Measurements from ENCODE around the gene LTA. TPM values are rescaled to one million over a fixed set of nuclear protein-coding genes. Genes with fewer than 3 reads are reported as not detected.

LTA gene, protein sequence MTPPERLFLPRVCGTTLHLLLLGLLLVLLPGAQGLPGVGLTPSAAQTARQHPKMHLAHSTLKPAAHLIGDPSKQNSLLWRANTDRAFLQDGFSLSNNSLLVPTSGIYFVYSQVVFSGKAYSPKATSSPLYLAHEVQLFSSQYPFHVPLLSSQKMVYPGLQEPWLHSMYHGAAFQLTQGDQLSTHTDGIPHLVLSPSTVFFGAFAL
- polyA plus RNA-seq (ENCODE audit: insufficient read length in 12 of 12) = 1 to 10 TPM in 1 of 12 donors, under 1 TPM in 5, not detected in 6; 0.13 to 2.6 (median 0.33) TPM
- long read RNA-seq, donor 1 = 0 reads
- long read RNA-seq, donor 2 = 0 reads
- long read RNA-seq, donor 3 = 0 reads
- long read RNA-seq, donor 4 = 0 reads
- long read RNA-seq, donor 5 = 0 reads
- long read RNA-seq, donor 6 = 0 reads
- long read RNA-seq, donor 7 = 0 reads
- long read RNA-seq, donor 8 = 0 reads
- long read RNA-seq, donor 9 = 0 reads
- long read RNA-seq, donor 10 = 0 reads
- long read RNA-seq, donor 11 = 0 reads

DNA sequence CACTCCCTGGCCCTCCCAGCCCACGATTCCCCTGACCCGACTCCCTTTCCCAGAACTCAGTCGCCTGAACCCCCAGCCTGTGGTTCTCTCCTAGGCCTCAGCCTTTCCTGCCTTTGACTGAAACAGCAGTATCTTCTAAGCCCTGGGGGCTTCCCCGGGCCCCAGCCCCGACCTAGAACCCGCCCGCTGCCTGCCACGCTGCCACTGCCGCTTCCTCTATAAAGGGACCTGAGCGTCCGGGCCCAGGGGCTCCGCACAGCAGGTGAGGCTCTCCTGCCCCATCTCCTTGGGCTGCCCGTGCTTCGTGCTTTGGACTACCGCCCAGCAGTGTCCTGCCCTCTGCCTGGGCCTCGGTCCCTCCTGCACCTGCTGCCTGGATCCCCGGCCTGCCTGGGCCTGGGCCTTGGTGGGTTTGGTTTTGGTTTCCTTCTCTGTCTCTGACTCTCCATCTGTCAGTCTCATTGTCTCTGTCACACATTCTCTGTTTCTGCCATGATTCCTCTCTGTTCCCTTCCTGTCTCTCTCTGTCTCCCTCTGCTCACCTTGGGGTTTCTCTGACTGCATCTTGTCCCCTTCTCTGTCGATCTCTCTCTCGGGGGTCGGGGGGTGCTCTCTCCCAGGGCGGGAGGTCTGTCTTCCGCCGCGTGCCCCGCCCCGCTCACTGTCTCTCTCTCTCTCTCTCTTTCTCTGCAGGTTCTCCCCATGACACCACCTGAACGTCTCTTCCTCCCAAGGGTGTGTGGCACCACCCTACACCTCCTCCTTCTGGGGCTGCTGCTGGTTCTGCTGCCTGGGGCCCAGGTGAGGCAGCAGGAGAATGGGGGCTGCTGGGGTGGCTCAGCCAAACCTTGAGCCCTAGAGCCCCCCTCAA, at the start of gene LTA:
Gene LTA (plus strand): TSS at position 249 of the 871 bp plus-strand sequence. CDS start 454 bp downstream, at position 703.
- no peak for DNase-seq

DNA sequence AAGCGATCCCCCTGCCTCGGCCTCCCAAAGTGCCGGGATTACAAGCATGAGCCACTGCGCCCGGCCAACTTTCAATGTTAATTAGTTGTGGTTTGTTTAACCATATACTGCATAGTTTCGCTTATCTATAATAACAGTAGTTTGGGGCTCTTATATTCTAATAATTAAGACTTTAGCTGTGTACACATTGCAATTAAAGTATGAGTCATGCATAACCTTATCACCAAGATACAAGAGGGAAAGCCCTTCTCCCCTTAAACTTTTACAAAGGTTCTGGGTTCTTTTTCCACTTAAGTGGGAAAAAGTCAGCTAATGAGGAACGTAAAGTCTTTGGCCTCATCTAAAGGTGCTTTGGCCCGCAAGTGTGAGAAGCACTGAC, 46.5 kb upstream of the LTA start:
- DNase-seq = no peak

DNA sequence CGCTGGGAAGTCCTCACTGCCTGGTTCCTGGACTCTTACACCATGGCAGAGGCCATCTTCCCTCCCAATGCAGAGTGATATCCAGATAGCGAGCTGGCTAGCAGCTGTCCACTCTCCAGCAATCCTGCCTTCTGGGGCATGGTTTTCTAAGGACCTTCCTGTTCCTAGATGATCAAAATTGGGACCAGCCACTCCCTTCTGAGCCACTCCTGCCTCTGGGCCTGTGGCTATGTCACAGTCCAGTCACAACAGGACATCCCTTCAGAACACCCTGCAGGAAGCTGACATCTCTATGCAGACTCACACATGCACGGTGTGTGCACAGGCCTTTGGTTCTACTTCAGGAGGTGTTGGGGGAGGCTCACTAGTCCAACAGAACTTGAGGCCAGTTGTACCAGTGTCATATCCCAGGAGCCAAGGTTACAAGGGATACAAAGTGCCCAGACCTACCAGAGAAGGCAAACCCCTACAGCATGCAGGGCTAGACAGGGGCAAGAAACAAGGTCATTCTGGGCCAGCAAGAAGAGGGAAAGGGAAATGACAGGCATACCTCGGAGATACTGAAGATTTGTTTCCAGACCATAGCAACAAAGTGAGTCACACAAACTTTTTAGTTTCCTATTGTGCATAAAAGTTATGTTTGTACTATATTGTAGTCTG, 46.0 kb upstream of the LTA start:
- no peak for DNase-seq

DNA sequence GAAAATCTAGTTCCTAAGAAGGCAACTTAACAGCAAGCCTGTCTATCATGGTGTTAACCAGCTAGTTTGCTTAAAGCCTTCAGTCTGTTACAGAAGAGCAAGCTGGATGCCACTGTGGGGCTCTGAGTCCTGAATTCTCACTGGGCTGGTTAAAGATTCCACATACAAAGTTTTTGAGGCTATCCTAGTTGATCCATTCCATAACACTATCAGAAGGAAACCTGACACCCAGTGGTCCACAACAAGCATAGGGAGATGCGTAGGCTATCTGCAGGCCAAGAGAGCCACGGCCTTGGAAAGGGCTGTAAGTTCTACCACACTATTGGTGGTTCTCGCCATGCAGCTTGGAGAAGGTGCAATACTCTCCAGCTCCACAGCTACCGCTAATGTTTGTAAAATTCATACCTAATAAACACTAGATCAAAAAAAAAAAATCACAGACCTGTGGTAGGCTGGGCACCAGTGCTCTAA, 43.7 kb upstream of the LTA start:
- DNase-seq = no peak

DNA sequence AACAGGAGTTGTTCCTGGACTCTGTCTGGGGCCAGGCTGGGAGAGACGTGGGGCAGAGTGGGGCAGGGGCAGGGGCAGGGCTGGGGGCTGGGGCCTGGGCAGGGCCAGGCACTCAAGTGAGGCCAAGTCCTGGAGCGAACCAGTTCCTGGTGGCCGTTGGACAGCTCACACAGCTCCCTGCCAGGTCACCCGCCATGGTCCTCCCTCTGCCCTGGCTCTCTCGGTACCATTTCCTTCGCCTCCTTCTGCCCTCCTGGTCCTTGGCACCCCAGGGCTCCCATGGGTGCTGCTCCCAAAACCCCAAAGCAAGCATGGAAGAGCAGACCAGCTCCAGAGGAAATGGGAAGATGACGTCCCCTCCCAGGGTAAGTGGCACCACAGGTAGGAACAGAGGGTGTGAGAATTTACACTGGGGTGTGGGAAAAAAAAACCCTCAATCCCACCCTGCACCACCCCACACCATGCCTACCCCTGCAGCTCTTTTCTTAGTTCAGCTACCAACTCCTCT, 43.2 kb upstream of the LTA start, which contains the start of gene MCCD1:
Gene MCCD1 (plus strand): TSS at position 142 of the 508 bp plus-strand sequence. CDS start 53 bp downstream, at position 195.
- DNase-seq = no peak

DNA sequence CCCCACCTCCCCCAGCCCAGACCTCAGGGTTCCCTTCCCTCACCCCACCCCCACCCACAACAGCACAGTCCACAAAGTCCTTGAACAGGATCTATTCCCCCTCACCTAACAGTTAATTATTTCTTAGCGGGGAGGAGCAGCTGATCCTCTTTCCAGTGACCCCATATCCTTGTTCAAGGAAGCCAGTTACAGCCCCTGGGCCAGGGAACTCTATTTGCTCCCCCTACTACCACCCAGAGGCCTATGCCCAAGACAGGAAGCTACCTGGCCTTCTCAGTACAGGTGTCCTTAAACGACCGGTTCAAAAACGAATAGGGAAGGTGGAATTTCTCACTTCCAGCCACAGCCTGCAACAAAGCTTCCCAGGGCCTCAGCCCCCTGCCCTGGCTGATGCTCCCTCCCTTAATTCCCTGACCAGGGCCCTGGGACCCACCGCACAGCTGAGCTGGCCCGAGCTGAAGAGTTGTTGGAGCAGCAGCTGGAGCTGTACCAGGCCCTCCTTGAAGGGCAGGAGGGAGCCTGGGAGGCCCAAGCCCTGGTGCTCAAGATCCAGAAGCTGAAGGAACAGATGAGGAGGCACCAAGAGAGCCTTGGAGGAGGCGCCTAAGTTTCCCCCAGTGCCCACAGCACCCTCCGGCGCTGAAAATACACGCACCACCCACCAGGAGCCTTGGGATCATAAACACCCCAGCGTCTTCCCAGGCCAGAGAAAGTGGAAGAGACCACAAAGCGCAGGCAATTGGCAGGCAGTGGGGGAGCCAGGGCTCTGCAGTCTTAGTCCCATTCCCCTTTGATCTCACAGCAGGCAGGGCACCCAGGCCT, 42.5 kb upstream of the LTA start:
- DNase-seq = no peak

DNA sequence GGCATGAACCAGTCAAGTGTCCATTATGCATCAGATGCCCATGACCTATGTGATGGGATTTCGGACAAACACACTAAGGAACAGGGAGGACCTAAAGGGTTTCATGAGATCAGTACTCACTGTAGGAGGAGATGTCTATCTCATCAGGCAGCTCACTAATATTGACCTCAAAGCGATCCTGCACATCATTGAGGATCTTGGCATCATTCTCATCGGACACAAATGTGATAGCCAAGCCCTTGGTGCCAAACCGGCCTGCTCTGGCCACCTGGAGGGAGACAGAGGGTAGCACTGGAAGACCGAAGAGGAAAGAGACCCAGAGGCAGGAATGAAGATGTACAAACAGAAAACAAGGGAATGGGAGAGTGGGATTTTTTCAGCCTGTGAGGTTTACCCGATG, 41.4 kb upstream of the LTA start:
- no peak for DNase-seq

DNA sequence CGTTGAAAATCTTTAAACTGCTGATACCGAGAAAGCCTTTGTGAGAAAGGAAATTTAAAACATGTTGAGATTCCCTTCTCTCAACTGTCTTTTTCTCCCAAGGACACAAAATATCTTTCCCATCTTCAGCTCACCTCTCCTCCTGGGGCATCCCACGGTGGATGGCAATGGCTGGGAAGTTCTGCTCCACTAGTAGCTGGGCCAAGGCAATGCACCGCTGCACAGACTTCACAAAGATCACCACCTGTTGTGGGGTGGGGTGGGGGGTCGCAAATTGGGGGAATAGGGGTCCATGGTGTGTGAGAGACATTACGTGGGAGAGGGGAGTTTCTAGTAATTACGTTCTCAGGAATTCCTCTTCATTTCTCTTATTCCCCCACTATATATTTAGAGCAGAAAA, 40.9 kb upstream of the LTA start:
- no peak for DNase-seq

DNA sequence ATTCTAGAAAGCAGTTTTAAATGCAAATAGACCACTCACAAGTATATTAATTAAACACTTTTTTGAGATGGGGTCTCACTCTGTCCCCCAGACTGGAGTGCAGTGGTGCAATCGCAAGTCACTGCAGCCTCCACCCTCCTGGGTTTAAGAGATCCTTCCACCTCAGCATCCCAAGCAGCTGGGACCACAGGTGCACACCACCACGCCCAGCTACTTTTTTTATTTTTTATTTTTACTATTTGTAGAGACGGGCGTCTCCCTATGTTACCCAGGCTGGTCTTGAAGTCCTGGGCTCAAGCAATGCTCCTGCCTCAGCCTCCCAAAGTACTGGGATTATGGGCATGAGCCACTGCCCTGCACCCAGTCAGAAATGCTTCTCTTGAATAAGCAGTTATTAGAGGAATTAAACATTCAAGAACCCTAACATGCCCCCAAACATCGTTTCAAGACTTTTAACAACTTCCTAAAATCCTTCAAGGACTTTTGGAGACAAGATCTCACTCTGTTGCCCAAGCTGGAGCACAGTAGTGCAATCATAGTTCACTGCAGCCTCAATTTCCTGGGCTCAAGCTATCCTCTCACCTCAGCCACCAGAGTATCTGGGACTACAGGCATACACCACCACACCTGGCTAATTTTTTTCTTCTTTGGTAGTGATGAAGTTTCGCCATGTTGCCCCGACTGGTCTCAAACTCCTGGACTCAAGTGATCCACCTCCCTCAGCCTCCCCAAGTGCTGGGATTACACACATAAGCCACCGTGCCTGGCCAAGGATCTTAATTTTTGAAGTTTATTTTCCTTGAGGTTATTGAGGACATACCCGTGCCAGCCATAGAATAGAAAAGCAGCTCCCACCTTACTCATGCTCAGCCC, 40.1 kb upstream of the LTA start:
- DNase-seq = no peak

DNA sequence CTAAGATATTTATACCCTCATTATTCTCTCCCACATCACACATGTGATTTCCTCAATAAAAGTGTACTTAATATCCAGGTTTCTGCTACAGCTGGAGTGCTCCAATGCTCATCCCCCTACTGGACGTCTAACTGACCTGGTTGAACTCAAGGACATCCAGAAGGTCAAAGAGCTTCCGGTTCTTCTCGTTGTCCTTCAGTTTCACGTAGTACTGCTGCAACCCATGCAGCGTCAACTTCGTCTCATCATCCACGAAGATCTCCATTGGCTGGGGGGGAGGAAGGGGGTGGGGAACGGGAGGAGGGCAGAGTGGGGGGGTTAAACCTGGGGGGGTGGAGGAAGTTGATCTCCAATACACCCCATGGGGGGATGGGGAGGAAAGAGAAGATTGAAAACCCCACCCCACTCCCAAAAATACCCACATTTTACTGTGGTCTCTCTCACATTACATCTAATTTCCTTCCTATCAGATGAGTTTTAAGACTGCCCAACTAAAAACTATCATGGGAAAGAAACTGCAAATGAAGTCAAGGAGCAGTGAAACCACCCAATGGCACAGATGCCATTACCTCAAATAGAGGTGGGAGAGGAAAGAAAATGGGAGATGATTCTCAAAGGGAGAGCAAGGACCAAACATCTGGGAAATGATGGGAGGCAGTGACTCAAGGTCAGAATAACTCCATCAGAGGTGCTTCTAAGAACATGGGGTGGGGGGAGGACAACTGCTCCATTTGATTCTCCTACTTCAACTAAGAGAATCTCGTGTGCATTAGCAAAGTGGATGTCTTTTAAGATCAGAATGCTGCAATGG, 39.2 kb upstream of the LTA start:
- DNase-seq = no peak

DNA sequence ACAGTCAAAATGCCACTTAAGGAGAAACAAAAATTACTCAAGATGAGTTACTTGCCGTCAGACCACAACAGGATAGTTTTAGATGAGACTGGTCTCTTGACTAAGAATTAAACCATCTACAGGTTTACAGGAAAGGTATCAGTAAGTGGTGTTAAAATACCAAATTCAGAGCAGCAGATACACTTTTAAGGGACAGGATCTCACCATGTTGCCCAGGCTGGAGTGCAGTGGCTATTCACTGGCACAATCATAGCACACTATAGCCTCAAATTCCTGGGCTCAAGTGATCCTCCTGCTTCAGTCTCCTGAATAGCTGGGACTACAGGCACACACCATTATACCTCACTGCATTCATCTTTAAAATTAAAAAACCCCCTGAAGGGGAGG, 38.6 kb upstream of the LTA start:
- DNase-seq = no peak

DNA sequence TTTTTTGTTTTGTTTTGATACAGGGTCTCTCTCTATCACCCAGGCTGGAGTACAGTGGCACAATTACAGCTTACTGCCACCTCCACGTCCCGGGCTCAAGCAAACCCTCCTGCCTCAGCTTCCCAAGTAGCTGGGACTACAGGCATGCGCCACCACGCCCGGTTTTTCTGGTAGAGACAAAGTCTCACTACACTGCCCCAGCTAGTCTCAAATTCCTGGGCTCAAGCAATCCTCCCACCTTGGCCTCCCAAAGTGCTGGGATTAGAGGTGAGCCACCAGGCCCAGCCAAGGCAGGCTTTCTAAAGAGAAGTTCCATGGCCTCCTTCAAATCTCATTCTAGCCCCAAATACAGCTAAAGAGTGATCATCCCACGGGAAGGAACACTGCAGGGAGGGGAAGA, 38.1 kb upstream of the LTA start:
- no peak for DNase-seq

DNA sequence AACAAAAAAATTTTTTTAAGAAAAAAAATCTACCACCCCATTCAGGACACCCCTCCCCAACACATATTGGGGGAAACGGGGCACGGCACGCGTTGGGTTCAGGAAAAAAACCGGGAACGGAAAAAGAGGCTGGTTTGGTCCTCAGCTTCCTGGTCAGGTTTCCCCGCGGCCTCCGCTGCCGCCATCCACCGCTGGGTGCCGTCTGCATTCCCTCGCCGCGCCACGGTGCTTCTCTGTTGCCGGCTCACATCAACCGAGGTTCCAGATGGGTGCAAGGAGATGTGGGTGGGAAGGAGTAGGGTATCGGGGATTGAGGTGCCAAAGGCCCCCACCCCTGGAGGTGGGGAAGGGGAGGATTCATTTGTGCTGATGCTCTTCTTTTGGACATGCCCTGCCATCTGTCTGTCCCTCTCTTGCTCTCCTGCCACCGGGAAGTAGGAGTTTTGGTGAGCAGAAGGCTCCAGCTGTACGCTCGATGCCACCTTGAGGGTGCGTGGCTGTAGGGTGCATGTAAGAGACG, 37.5 kb upstream of the LTA start:
- DNase-seq = no peak

DNA sequence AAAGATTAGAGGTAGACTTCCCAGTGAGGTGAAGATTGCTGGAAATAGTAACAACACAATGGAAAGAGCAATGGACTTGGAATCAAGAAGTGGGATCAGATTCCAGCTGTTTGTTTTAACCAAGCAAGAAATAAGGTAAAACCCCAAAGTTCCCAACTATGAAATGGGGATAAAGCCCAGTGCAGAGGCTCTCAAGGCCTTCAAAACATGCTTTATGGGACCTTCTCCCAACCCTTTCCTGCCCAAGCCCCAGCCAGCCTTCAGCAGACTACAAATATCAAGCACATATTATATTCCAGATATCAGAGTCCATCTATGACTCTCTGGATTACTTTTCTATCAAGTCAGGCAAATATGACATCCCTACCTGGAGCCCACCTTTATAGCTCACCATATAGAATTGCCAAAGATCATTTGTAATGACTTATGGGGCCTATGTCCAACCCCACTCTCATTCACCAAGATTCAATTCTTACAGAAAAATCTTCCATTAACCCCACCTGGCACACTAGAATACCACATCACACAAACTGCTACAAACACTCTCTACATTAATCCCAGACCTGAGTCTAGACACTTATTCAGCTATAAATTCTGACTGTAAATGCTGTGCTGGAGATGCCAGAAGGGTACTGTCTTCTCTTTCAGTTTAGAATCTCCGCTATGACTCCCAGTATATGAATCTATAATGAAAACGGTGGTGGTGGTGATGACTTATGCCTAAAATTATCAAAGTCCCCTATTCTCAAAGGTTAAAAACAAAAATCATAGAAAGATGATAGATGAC, 36.4 kb upstream of the LTA start:
- DNase-seq = no peak

DNA sequence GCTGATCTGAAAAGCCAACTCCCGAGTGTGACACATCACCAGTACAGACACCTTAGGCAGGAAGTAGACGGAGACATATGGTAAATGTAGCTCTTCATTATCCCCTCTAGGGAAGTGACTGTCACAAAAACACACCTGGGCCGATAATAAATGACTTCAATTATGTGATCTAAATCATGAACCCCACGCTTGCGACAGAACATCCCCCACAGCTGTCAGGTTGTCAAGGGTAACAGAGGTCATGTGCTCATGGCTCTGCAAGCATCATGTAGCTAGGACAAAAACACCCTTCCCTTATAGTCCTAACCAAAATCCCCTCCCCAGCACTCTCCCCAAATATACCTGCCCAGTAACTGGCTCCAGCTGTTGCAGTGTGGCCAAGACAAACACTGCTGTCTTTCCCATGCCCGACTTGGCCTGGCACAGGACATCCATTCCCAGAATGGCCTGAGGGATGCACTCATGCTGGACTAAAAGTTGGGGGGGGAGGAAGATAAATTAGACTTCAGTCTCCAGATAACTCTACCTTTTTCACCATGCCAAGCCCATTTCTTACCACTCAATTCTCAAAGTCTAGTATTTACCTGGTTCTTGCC, 33.2 kb upstream of the LTA start:
- no peak for DNase-seq

DNA sequence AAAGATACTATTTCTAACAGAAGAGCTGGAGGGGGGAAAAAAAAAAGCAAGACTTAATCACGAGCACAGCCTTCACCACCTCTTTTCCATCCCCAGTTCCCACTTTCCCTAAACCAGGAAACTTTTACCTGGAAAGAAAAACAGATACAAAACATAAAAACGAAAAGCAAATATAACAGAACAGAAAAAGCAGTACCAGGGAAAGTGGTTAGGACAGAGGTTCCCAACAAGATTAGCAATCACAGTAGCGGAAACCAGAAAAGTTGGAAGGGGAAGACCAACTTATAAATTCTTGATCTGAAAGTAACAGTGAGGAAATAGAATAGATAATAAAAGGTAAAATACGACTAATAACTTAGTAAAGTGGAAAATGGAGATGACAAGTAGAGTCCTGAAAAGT, 31.4 kb upstream of the LTA start:
- DNase-seq = no peak

DNA sequence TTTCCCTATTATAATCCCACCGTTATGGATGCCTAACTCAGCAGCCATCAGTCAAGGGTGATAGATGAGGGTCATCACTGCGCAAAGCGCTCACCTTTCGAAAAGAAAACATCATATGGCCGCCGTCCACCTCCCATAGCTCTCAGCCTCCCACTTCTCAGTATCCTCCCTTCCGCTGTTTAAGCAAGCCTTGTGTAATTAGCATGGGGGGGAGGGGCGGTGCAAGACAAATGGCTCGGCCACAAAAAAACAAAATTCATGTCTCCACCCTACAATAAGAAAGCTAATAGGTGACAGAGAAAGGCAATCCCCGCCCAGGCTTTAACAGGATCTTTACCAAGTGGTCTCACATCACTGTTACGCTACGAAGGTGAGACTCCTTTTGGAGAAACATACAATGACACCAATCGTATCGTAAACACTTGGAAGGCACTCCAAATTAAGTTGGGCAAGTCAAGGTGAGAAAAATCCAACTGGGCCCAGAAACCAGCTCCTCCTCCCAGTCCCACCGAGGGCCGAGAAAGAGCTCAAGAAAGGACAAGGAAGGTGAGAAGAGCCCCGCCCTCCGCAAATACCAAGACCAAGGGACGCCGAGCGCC, 30.9 kb upstream of the LTA start:
- DNase-seq = no peak

All from muscle of arm (tissue), 14 donors.